HepG2 (cell line): Measurements from ENCODE around the gene MBD5. TPM values are rescaled to one million over a fixed set of nuclear protein-coding genes. Genes with fewer than 3 reads are reported as not detected.

Experiments
- ATRX ChIP-seq: sonication (generic); formaldehyde crosslinking; IDR thresholded peaks from 2 replicates; pipeline ENCODE4 v1.4.0; 2020; ENCODE audit warnings: missing genetic modification reagents, borderline replicate concordance
- FOSL2 ChIP-seq: sonication (generic); formaldehyde crosslinking; IDR thresholded peaks from 2 replicates; pipeline ENCODE4 v1.4.0; 2020; ENCODE audit warnings: missing genetic modification reagents
- FOXO4 ChIP-seq: sonication (generic); formaldehyde crosslinking; conservative IDR thresholded peaks from 2 replicates; pipeline ENCODE4 v1.8.1; 2023; ENCODE audit warnings: missing genetic modification reagents
- HNF4A ChIP-seq: sonication (generic); formaldehyde crosslinking; IDR thresholded peaks from 2 replicates; pipeline ENCODE4 v1.4.0; 2020; ENCODE audit warnings: missing genetic modification reagents
- HOXA3 ChIP-seq: sonication (generic); formaldehyde crosslinking; IDR thresholded peaks from 2 replicates; pipeline ENCODE4 v1.5.0; 2020; ENCODE audit warnings: missing genetic modification reagents
- MIXL1 ChIP-seq: IDR thresholded peaks from 2 replicates; pipeline ENCODE4 v1.6.1; 2016
- PAXIP1 ChIP-seq: sonication (generic); formaldehyde crosslinking; conservative IDR thresholded peaks from 2 replicates; pipeline ENCODE4 v1.4.0; 2020; ENCODE audit warnings: mild to moderate bottlenecking, missing genetic modification reagents, moderate library complexity
- SNAPC5 ChIP-seq: sonication (generic); formaldehyde crosslinking; IDR thresholded peaks from 2 replicates; pipeline ENCODE4 v1.8.1; 2023; ENCODE audit warnings: mild to moderate bottlenecking, missing genetic modification reagents, borderline replicate concordance
- SNRNP70 ChIP-seq: fragments of 200-400 bp; formaldehyde crosslinking; IDR thresholded peaks from 2 replicates; pipeline ENCODE4 v1.6.1; 2017; ENCODE audit warnings: mild to moderate bottlenecking, low read depth, low read length, moderate library complexity
- SRY ChIP-seq: sonication (generic); formaldehyde crosslinking; IDR thresholded peaks from 2 replicates; pipeline ENCODE4 v1.8.0; 2022; ENCODE audit warnings: mild to moderate bottlenecking, missing genetic modification reagents
- SYNCRIP ChIP-seq: fragments of 200-400 bp; formaldehyde crosslinking; IDR thresholded peaks from 2 replicates; pipeline ENCODE4 v1.6.1; 2018; ENCODE audit warnings: mild to moderate bottlenecking, low read depth, low read length; ENCODE audit not compliant: insufficient read depth
- TBX3 ChIP-seq: fragments of 450-650 bp; IDR thresholded peaks from 2 replicates; pipeline ENCODE4 v1.6.1; 2017; ENCODE audit warnings: antibody characterized with exemption, mild to moderate bottlenecking, inconsistent platforms, borderline replicate concordance
- THAP7 ChIP-seq: sonication (generic); formaldehyde crosslinking; IDR thresholded peaks from 2 replicates; pipeline ENCODE4 v1.8.1; 2023; ENCODE audit warnings: mild to moderate bottlenecking, missing genetic modification reagents
- XBP1 ChIP-seq: sonication (generic); formaldehyde crosslinking; IDR thresholded peaks from 2 replicates; pipeline ENCODE4 v1.5.0; 2020; ENCODE audit warnings: missing genetic modification reagents
- ZGPAT ChIP-seq: IDR thresholded peaks from 2 replicates; pipeline ENCODE4 v1.6.1; 2016; ENCODE audit warnings: mild to moderate bottlenecking
- ZNF232 ChIP-seq: sonication (generic); formaldehyde crosslinking; IDR thresholded peaks from 2 replicates; pipeline ENCODE4 v1.4.0; 2020; ENCODE audit warnings: missing genetic modification reagents, borderline replicate concordance
- ZNF280B ChIP-seq: sonication (generic); formaldehyde crosslinking; IDR thresholded peaks from 2 replicates; pipeline ENCODE4 v1.5.0; 2020; ENCODE audit warnings: missing genetic modification reagents, mild to moderate bottlenecking, borderline replicate concordance
- ZNF576 ChIP-seq: sonication (generic); formaldehyde crosslinking; IDR thresholded peaks from 2 replicates; pipeline ENCODE4 v1.4.0; 2020; ENCODE audit warnings: mild to moderate bottlenecking, missing genetic modification reagents
- ZNF713 ChIP-seq: sonication (generic); formaldehyde crosslinking; IDR thresholded peaks from 2 replicates; pipeline ENCODE4 v1.4.0; 2020; ENCODE audit warnings: mild to moderate bottlenecking, missing genetic modification reagents
- ZNF75D ChIP-seq: sonication (generic); formaldehyde crosslinking; IDR thresholded peaks from 2 replicates; pipeline ENCODE4 v1.8.1; 2023; ENCODE audit warnings: missing genetic modification reagents, mild to moderate bottlenecking, borderline replicate concordance
- ZNF790 ChIP-seq: sonication (generic); formaldehyde crosslinking; IDR thresholded peaks from 2 replicates; pipeline ENCODE4 v1.8.0; 2022; ENCODE audit warnings: missing genetic modification reagents, mild to moderate bottlenecking, borderline replicate concordance
- polyA plus RNA-seq, 8 experiments: library from polyadenylated mRNA; depleted of rRNA in 3 of 8; stranded (reverse) in 7 of 8; unstranded in 1 of 8; fragments of >200 nt; fragmentation: Illumina TruSeq in 4 of 8; extraction: Trizol in 4 of 8; gene quantifications; 2 replicates each; pipeline versions ENCODE4 v1.2.1 to v1.2.3, GENCODE V29; 2011 to 2016; ENCODE audit warnings: low read depth in 4 of 8, missing spikeins in 1 of 8, mixed read lengths in 1 of 8; ENCODE audit not compliant: insufficient read depth in 1 of 8
- total RNA-seq, 5 experiments: library from RNA; depleted of rRNA; stranded (reverse); fragments of >200 nt; fragmentation: Illumina TruSeq; extraction: Trizol; gene quantifications; 2 replicates each; pipeline ENCODE4 v1.2.3, GENCODE V29; 2016; ENCODE audit warnings: low read depth in 1 of 5

MBD5 gene
- total and polyA plus RNA-seq, 2 of the 13 experiments (the other 11 are each of a cell fraction or from before 2014, with no cell fraction given): 13.5 to 26.4 TPM

- TF ChIP-seq SNAPC5: no peak
- TF ChIP-seq XBP1 (CRISPR knock-in tag): no peak
- no peak for TF ChIP-seq ZNF75D (CRISPR knock-in tag)
- peak; percentile 37; the same call in 1 of the 2 replicates for TF ChIP-seq TBX3
- peak; percentile 71 for TF ChIP-seq ZGPAT (CRISPR knock-in tag)
- TF ChIP-seq ATRX (CRISPR knock-in tag): no peak
- no peak for TF ChIP-seq ZNF576 (CRISPR knock-in tag)
- TF ChIP-seq FOSL2 (CRISPR knock-in tag): peak; percentile 57
- TF ChIP-seq ZNF280B (CRISPR knock-in tag): peak; percentile 34; the same call in 1 of the 2 replicates
- peak; percentile 92 for TF ChIP-seq HOXA3 (CRISPR knock-in tag)
- no peak for TF ChIP-seq ZNF713 (CRISPR knock-in tag)
- peak; percentile 68 for TF ChIP-seq HNF4A (CRISPR knock-in tag)
- no peak for TF ChIP-seq SRY (CRISPR knock-in tag)
- TF ChIP-seq ZNF232 (CRISPR knock-in tag): peak; percentile 73; the same call in 1 of the 2 replicates
- TF ChIP-seq THAP7 (CRISPR knock-in tag): peak; percentile 67; the same call in 1 of the 2 replicates
- TF ChIP-seq FOXO4 (CRISPR knock-in tag): no peak
- TF ChIP-seq SNRNP70: no peak
- TF ChIP-seq PAXIP1 (CRISPR knock-in tag): no peak; the same call in 1 of the 2 replicates
- TF ChIP-seq MIXL1 (CRISPR knock-in tag): no peak
- TF ChIP-seq SYNCRIP: no peak
- TF ChIP-seq ZNF790 (CRISPR knock-in tag): no peak
These were observed 488.5 kb downstream of the MBD5 start (continued) for GRCh38 chr2:148509288-148509902.
